HPDE6-E6E7 (cell line): ENCODE results near the gene TMEM204.

Experiments
- DNase-seq: peaks from one replicate; pipeline ENCODE4 v3.0.0; 2011; ENCODE audit warnings: missing footprints; ENCODE audit errors: extremely low spot score

TMEM204 gene

GRCh38 chr16:1538804-1539520 lies 5.5 kb downstream of the TMEM204 start:
- DNase-seq: no peak

- no peak for DNase-seq
Observed at GRCh38 chr16:1539720-1540555, 6.5 kb downstream of the TMEM204 start.

GRCh38 chr16:1540556-1540855 lies 7.0 kb downstream of the TMEM204 start:
- no peak for DNase-seq

GRCh38 chr16:1541293-1542165 lies 8.1 kb downstream of the TMEM204 start:
- DNase-seq: no peak

GRCh38 chr16:1542166-1542500 lies 8.7 kb downstream of the TMEM204 start:
- no peak for DNase-seq

- no peak for DNase-seq
Observed at GRCh38 chr16:1542533-1542932, 9.1 kb downstream of the TMEM204 start.

- peak; percentile 85 for DNase-seq
Observed at GRCh38 chr16:1543085-1543896, 9.8 kb downstream of the TMEM204 start.

- no peak for DNase-seq
Observed at GRCh38 chr16:1545044-1546040, 11.9 kb downstream of the TMEM204 start.

- no peak for DNase-seq
Observed at GRCh38 chr16:1546430-1546829, 13.0 kb downstream of the TMEM204 start.

GRCh38 chr16:1548233-1548632 lies 14.8 kb downstream of the TMEM204 start:
- no peak for DNase-seq

- peak; percentile 82 for DNase-seq
Observed at GRCh38 chr16:1548727-1549126, 15.3 kb downstream of the TMEM204 start.

GRCh38 chr16:1550069-1550468 lies 16.6 kb downstream of the TMEM204 start:
- DNase-seq: no peak

- no peak for DNase-seq
Observed at GRCh38 chr16:1550696-1551095, 17.2 kb downstream of the TMEM204 start.

GRCh38 chr16:1551166-1551565 lies 17.7 kb downstream of the TMEM204 start:
- no peak for DNase-seq

- no peak for DNase-seq
Observed at GRCh38 chr16:1552129-1552528, 18.7 kb downstream of the TMEM204 start.

- no peak for DNase-seq
Observed at GRCh38 chr16:1553946-1554825, 20.7 kb downstream of the TMEM204 start.

- DNase-seq: no peak
Observed at GRCh38 chr16:1554826-1555445, 21.5 kb downstream of the TMEM204 start.

GRCh38 chr16:1556254-1556653 lies 22.8 kb downstream of the TMEM204 start:
- no peak for DNase-seq

- no peak for DNase-seq
Observed at GRCh38 chr16:1557074-1557473, 23.6 kb downstream of the TMEM204 start.
